G401.6 (cell line): ENCODE measurements around the gene PRUNE2.

Experiments
- FAIRE-seq: peaks from 2 replicates; lab custom pipeline; 2012; peaks lifted over from hg19 to GRCh38; lab: Jason Lieb, UNC

PRUNE2 gene

GRCh38 chr9:76898786-76899185, 7.1 kb downstream of the PRUNE2 start:
- FAIRE-seq, result no peak

GRCh38 chr9:76897804-76898525, 7.9 kb downstream of the PRUNE2 start:
- no peak for FAIRE-seq

- FAIRE-seq, result no peak
These were observed 9.9 kb downstream of the PRUNE2 start for GRCh38 chr9:76896035-76896434.

GRCh38 chr9:76895186-76895585, 10.7 kb downstream of the PRUNE2 start:
- no peak for FAIRE-seq

- no peak for FAIRE-seq
These were observed 11.7 kb downstream of the PRUNE2 start for GRCh38 chr9:76894198-76894597.

DNA sequence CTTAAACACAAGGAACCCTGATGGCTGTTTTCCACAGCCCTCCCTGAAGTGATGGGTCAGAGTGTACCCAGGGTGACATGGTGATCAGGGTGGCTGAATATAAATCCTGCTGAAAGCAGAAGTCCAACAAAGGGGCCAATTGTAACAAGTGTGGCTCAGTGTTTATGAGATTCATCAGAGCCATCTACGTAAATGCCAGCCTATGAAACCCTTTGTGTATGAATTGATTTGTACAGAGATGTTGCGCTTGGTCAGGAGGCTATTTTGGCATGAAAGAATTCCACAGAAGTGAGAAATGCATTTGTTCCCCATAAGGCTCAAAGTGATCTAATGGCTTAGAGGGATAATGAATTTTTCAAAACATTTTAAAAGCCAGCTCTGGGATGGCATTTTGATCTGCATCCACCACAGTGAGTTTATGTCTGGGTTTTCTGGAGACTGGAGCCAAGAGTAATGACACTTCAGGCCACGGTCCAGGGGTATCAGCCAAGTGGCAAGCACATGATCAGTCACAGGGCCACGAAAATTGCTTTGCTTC, 12.4 kb downstream of the PRUNE2 start:
- no peak for FAIRE-seq

DNA sequence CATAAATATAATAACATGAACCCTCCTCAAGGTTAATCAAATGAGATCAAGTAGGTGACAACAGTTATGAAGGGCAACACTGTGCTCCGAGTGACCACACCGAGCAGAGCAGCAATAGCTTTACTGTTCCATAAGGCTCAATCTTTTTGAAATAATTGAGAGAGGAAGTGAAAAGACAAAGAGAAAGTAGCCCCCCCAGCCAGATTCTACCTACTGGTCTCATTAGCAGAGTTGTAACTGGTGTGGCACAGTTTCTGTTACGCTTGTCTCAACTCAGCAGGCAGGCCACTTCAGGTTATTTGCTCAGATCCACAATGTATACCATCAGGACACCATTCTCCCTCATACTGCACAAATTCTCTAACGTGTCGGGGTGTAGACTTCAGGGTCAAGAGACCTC, 14.0 kb downstream of the PRUNE2 start:
- no peak for FAIRE-seq

GRCh38 chr9:76891279-76891678, 14.6 kb downstream of the PRUNE2 start:
- FAIRE-seq, result no peak

- FAIRE-seq, result no peak
These were observed 18.0 kb downstream of the PRUNE2 start for GRCh38 chr9:76887951-76888350.

DNA sequence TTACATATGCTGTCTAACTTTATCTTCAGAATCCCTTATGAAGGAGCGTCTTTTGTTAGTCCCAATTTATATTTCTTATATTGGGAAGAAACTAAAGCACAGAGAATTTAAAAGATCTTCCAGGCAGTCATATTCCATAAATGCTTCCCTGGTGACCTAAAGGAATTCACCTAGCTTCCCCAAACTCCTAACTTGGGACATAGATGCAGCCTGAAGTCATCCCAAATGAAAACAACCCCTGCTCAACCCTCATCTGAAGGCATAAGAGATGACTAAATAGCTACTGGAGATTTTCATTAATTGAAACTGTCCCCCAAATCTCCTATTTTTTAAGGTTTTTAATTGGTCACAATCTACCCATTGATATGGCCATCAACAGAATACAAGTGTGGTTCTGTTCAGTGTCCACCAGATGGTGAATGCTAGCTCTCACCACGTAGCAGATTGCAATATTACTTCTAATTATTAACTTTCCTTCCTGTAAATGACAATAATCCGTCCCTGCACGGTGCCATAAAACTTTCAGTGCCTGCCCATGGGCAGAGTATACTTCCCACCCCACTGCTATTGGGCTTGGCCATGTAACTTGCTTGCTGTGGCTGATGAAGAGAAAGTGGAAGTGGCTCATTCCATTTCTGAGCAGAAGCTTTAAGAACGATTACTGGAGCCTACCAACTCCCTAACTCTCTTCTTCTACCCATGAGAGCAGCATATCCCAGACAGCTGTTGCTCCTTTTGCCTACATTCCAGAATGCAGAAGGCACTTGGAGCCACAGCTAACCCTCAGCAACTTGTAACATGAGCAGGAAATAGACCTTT, 18.7 kb downstream of the PRUNE2 start:
- no peak for FAIRE-seq

- no peak for FAIRE-seq
These were observed 19.6 kb downstream of the PRUNE2 start for GRCh38 chr9:76886318-76886717.

GRCh38 chr9:76884823-76885222, 21.1 kb downstream of the PRUNE2 start:
- FAIRE-seq, result no peak

DNA sequence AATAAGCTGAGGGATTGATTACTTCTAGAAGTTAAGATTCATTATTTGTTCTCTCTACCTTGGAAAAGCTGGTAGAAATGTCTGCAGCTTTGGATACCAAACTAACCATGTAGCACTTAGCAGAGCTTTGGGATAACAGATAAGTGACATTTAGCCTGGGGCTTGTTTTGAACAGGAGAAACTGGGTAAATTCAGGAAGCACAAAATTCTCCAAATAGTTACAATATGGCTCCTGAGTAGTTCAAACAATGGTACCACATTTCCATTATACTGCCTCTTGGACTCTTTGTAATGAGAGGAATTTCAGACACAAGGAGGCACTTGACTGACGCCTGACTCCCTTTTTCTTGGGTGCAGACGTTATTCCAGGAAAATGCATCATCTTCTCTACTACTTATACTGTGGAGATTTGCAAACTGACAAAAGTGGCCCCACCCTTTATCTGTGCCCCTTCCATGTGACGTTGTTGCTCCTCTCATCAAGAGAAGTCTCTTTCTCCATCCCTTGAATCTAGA, 22.5 kb downstream of the PRUNE2 start:
- FAIRE-seq, result no peak

DNA sequence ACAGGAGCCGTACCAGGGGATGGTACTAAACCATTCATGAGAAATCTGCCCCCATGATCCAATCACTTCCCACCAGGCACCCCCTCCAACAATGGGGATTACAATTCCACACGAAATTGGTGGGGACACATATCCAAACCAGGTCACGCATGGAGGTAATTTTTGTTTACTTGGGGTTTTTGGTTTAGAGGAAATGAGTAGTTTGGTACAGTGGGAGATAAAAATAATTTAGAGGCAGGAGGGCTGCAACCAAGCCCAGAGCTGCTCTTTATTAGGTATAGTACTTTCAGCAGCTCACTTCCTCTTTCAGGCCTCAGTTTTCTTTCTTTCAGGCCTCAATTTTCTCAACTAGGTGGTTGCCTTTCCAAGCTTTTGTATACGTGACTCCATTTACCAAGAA, 23.2 kb downstream of the PRUNE2 start:
- no peak for FAIRE-seq

DNA sequence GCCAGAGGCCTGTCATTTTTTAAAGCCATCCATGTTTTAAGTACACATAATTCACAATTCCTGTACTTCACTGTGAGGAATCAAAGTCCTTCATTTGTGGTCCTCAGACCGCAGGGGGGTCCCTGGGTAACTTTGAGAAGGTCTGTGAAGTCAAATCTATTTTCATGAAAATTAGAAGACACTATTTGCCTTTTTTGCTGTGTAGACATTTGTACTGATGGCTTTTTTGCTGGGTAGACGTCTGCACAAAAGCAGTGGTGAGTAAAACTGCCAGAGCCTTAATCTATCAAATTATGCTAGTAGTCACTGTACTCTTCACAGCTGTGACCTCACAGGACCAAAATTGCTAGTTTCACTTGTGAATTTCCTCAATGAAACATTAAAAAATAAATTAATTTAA, 25.7 kb downstream of the PRUNE2 start:
- no peak for FAIRE-seq

DNA sequence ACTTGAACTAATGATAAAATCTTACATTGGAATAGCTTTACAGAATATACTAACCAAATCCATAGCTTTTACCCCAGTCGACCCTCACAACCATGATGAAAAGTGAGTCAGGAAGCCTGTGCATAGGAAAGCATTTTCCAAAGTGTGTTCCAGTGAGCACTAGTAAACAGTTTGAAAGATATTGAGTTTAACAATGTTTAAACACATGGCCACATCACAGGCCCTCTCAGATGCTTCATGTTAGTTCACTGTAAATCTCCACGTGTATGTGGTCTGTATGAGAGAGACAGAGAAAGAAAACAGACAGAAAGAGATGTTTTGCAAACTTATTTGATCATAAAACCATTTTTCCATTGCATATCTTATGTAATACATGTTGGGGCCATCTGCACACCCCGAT, 27.0 kb downstream of the PRUNE2 start:
- FAIRE-seq, result no peak

- no peak for FAIRE-seq
These were observed 28.0 kb downstream of the PRUNE2 start for GRCh38 chr9:76877961-76878360.

DNA sequence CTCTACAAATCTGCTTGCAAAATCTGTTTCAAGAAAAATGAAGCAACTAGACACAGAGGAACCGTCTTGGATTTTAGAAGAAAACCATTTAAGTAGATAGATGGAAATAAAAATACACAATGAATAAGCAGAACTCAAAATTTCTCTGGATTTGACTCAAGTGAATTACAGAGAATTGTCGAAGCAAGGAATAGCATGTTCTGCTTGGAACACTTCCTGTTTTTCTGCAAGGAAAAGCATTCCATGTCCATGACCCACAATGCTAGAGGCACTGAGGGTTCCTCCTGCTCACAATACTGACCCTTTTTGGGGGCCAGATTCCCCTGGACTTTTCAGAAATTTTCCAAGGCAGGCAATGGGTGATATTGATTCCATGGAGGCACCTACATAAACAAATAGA, 29.8 kb downstream of the PRUNE2 start:
- FAIRE-seq, result no peak

GRCh38 chr9:76873821-76874220, 32.1 kb downstream of the PRUNE2 start:
- FAIRE-seq, result no peak

DNA sequence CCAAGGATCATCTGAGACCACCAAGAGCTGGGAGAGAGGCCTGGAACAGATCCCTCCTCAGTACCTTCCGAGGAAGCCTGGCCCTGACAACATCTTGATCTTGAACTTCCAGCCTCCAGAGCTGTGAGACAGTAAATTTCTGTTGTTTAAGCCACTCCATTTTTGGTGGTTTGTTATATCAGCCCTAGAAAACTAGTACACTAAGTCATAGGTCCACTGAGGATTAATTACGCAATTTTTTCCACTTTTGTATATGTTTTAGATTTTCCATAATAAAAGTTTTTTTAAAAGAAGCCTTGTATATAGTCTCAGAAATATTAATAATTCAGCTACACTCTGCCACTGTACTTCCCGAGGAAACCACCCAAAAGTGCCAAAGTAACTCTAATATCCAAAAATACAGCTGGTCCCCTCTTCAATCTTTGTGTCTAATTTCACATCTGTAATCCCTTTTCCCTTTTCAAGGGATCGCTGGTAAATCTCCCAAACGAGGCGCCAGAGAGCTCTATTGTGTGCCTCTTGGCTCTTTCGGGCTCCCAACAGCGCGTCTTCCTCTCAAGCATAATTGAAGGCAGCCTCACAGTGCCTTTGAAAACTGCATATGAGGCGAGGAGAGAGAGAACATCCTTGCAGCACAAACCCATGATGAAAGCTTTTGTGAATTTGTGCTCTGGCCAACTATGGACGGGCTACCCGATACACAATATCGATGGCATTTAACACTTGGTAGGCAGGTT, 32.7 kb downstream of the PRUNE2 start:
- no peak for FAIRE-seq

- FAIRE-seq, result no peak
These were observed 37.0 kb downstream of the PRUNE2 start for GRCh38 chr9:76868897-76869296.

DNA sequence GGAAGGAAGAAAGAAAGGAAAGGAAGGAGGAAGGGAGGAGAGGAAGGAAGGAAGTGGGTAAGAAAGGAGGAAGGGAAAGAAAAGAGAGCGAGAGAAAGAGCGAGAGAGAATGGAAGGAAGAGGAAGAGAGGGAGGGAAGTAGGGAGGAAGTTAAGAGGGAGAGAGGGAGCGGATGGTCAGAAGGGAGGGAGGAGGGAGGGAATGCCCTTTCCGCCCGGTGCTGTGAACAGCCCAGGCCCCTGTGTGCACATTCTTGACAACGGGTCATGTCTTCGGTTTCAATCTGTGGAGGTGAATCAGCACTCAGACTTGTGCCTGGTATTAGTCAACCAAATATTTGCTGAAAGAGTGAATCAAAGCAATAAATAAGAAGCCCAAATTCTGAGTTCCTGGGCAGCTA, 39.2 kb downstream of the PRUNE2 start:
- no peak for FAIRE-seq

- FAIRE-seq, result no peak
These were observed 42.1 kb downstream of the PRUNE2 start for GRCh38 chr9:76863832-76864231.
